ENCODE measurements around the gene SEC16B.
A peak's percentile ranks its signal among the peaks of the same experiment; 100 is the strongest.

The SEC16B gene

DNA sequence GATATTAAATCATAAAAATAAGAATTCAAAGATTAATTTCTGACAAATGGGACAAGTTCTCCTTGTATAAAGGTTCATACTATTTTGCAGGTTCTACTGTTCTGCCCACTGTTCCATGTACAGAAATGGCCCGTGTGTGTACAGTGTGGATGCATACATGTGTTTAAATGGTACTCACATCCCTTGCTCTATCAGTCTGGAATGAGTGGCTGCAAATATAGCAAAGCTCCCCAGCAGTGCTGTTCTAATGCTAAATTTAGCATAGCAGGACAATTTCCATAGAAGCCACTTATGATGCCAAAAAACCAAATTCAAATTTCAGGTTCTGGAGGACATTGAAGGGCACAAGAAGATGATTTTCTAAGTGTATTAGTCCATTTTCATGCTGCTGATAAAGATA, 9.4 kb upstream of the SEC16B start:
- DNase-seq (ENCODE audit: low read depth): no peak

DNA sequence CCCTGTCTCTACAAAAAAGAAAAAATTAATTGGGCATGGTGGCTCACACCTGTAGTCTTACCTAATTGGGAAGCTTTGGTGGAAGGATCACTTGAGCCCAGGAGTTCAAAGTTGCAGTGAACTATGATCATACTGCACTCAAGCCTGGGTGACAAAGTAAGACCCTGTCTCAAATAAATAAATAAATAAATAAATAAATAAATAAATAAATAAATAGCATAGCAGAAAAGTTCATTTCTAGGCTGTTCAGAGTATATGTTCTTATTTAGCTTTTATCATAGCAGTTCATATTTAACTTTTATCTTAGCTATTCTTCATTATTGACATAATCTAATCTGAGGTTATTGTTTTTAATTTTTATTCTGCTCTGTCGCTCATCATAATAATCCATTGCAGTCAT, 8.7 kb upstream of the SEC16B start:
- no peak for DNase-seq (ENCODE audit: low read depth)

DNA sequence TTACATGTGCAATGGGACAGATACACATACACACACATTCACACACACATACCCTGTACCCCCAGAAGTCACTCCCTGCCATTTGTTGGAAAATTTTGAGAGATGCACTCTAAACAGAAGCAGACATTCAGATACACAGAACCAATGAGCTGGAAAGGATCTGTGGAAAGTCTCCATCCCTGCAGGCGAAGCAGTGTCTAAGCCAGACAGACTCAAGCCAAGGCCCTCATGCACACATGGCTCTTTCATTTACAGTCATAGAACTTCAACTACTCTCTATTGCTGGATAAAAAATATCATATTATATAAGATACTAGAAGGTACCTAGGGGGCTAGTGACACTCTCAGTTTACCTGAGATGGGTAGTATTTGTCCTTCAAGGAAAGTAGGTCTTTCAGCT, 7.3 kb upstream of the SEC16B start:
- no peak for DNase-seq (ENCODE audit: low read depth)

DNA sequence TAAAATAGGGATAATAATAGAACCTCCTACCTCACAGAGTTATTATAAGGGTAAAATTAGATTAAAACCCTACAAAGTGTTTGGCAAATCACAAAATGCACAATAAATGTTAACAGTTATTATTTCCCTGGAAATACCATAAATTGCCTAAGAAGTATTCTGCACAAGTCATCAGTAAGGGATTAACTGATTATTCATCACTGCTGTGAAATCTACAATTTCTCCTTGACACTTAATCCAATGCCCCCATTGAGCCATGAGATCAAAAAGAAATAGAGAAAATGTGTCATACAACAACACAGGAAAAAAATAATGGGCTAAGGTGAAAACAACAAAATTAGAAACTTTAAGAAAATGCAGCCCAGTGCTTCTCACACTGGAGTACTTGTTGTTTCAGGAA, 6.7 kb upstream of the SEC16B start:
- no peak for DNase-seq (ENCODE audit: low read depth)

DNA sequence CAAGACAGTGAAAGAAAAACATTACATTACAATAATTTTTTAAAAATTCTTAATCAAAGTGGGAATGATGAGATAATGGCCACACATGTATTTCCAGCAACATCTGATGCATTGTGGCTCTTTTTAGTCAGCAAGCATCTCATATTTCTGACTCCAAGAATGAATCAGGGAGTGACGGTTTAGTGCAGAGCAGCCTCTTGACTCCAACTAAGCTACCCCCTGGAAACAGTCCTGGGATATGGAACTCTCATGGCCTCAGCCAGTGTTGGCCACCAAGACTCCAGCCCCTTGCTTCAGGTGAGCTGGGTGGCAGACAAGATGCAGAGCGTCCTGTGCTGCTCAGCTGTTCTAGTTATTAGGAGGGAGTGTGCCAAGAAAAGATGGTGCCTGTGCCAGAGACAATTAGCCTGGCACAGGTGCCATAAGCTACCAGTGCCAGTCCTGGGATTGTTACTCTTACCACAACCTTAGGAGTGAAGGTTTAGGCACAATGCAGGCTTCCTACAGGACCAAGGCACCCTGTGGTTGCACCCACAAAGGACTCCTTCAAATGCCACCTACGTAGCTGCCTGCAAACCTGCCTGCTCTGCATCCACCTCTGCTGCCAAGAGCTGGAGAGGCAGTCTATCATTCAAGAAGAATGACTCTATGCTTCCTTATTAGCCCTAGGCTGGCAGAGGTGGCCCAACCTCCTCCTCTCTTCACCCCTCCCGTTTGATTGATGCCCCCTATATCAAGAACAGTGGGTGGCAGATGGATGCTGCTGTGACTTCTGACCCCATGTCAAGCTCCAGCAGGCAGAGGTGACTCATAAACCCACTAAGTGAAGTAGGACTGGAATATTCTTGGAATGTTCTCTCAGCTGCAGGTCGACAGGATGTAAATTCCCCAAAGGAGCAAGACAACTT, 6.0 kb upstream of the SEC16B start:
- peak; percentile 60 for DNase-seq (ENCODE audit: low read depth)

DNA sequence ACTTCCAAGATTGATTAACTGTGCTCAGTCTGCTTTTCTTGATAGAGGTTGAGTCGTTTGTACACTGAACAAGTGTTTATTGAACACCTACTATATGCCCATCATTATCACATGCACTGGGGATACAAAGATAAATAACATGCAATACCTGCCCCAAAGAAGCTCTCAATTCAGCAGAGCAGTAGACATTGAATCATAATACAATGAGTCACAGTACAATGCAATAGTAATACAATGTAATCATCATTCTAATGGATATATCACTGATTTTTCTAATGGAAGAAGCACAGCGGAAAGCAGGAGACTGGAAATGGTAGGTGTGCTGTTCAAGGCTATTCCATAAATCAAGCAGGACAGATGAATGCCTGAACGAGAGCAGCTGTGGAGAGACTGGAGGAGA, 3.7 kb upstream of the SEC16B start:
- DNase-seq (ENCODE audit: low read depth): no peak

DNA sequence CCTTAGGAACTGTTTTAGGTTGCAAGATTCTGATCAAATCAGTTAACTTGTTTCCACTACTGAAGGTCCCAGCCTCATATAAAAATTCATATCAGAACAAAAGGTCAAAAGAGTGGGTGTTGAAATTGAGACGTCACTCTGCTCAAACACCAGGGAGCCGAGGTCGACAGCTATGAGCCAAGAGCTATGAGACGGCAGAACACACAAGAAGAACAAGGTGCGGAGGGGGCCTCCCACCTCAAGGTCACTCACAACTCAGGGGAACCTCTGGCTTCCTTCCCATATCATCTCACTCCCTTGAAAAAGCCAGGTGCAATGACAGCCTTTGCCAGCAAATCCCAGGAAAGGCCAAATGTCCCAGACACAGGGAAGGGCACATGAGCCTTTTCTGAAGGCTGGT, 749 bp downstream of the SEC16B start:
- no peak for DNase-seq (ENCODE audit: low read depth)

DNA sequence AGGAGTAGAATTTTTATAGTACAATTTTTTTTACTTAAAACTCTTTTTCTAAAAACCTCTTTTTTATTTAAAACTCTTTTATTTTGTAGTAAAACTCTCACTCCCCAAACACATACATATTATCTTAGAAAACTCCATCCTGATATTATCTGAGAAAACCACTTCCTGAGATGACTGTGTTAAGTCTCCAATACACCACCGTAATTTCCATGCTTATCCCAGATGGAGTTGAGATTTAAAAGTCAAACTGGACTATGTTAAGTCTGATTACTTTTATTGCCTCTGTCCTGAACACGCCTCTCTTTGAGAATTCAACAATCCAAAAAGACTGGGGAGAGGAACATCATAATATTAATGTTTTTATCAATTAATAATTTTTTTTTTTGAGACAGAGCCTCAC, 3.7 kb downstream of the SEC16B start:
- no peak for DNase-seq (ENCODE audit: low read depth)

DNA sequence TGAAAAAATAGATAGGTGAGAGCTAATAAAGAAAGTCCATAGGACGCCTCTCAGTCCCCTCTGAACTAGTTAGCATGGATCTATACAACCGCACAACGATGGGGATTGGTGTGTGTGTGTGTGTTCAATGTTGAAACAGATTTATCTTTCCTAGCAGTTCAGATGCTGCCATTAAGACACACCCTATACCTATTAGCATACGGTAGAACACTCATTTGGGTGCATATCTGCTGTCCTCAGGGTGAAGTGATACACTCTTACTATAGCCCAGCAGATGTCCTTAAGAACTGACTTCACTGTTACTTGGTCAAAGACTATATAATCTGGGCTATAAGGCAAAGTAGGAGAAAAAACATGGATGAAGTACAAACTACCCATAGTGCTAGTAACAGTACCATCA, 4.6 kb downstream of the SEC16B start:
- no peak for DNase-seq (ENCODE audit: low read depth)

DNA sequence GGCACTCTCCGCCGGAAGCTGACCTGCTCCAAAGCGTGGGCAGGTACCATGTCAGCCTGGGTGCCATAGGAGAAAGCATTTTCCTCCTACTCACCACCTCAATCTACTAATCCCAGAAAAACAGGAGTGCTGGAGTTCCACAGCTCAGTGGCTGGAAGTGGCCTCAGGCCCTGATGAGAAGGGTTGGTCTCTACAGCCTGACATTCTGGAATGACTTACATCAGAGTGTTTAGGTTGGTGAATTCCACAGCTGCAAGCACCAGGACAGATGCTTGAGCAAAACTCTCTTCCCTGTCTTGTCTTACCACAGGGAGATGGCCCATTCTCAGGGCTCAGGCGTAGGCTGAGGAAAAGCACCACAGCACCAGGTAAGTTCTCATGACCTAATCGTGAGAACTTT, 5.5 kb downstream of the SEC16B start:
- no peak for DNase-seq (ENCODE audit: low read depth)

DNA sequence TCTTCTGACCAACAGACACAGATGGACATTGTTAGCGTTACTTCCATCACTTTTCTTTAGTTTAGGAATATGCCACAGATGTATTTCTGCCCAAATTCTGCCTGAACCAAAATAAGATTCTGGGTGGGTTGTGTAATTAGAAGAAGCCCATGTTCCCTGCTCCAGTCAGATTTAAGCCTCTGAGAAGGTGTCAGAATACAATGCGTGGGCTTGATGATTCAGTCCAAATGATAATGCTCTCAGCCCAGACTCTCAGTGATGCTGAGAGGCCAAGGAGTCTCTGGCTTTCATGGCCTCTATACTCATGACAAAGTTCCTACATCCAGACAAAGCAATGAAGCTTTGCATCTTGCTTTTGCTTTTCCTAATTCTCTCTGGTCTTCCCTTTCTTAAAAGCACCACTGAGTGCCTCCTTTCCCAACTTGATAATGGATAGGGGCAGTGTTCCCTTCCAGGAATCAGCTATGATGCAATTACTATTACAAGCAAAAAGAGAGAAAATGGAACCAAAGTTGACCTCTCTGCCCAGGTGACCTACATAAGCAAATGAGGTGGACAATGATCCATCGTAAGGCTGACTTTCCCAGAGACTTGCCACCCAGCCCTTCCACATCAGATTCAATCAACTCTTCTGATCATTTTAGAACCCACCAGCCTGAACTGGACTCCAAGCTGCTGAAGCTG, 8.8 kb downstream of the SEC16B start:
- no peak for DNase-seq (ENCODE audit: low read depth)

DNA sequence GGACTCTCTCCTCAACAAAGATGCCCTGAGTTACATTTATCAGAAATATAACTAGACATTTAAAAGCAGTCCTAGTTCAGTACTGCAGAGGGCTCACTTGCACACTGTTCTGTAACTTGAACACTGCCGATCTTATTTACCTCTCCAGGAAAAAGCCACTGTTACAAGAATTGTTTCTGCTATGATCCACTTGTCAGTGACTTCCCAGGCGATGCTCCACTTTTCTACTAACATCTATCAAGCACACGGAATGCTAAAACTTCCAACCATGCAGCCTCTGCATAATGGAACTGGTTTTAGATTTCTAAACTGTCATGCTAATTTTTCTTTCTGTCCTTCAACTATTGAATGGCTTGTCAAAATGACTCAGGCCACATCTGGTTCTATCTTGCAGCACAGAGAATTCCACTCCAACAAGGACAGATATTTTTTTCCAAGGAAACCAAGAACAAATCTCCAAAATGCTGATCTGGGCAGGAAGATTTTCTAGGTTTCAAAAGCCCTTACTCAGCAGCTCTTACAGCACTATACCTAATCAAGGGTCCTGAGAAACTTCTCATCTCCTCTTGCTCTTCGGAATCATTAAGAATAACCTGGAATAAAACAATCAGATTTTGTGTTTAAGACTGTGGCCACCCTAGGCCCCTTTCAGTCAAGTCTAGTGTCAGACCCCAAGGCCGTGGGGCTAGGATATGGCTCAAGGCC, 9.9 kb downstream of the SEC16B start:
- DNase-seq (ENCODE audit: low read depth): no peak

DNA sequence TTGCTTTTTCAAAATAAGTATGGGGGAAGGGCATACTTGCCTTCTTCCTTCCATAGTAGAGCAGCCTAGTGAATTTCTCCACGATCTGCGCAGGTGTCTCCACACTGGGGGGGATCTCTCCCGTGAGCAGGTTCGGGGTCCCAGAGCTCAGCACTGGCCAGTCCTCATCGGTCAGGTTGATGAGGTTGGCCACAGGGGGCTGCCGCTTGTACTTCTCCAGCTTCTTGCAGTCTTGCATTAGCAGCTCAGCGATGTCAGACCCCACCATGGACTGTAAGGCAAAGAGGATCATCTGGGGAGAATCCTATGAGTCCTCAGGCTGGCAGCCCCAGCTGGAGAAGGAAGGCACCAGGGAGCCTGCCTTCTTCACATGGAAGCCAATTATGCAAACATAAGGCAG, 11.8 kb downstream of the SEC16B start:
- no peak for DNase-seq (ENCODE audit: low read depth)

DNA sequence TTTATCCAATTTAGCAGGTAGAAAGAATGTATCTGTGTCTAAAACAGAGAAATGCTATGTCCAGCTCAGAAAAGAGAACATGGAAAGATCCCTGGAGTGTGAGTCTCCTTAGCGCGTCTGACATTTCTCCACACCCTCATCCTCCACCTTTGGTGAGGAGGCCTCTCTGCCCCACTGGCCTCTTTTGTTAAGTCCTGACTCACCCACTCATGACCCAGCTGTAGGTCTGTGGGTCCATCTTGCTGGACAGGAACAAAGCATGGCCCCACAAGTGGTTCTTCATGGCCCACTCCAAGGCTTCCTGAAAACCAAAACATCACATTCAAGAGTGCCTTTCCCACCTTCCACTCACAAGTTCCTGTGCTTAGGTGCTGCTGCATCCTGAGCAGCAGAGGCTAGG, 15.8 kb downstream of the SEC16B start:
- DNase-seq (ENCODE audit: low read depth): no peak

DNA sequence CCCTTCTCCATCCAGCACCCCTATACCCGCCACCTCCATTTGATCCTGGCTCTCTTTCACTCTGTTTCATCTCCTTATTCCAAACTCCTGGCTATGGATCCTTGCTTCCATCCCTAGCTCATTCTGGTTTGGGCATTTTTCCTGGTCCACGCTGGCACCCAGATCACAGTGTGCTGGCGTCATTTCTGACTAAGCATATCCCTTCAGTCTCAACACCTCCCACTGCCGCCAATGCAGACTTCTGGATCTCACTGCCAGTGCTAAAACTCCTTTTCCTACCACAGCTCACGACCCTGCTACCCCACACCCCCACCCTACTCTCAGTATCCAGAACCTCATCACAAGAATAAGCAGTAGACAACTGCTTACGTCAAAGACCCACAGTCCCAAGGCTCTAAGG, 16.3 kb downstream of the SEC16B start:
- DNase-seq (ENCODE audit: low read depth): no peak

DNA sequence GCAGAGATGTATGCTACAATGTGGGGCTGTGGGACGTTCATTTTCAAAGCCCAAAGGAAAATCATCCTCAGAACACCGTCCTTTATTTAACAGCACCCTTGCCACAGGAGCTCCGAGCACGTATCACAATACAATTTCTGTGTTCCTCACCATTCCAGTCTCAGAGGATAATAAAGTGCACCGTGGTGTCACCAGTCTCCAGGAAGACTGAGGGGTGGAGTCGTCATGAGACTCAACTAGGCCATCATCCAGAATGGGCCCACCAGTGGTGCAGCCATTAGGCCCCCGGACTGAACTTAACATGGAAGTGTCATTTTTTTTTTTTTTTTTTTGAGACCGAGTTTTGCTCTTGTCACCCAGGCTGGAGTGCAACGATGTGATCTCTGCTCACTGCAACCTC, 17.2 kb downstream of the SEC16B start:
- no peak for DNase-seq (ENCODE audit: low read depth)

DNA sequence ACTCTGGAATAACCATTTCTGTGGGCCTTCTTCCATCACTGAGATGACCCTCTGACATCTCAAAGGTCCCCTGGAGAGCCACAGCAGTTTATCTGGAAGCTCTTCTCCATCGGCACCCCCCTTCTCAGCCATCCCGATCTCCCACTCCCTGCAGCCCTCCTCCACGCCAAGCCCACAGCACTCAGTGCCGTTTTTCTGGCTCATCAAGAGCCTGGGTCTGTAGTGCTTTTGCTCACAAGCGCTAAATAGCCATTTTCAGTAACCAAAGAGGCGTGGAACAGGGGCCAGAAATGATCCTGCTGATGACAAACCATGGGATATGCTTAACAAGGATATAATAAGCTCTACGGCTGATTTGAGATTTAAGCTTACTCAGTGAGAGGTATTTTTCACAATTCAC, 17.6 kb downstream of the SEC16B start:
- no peak for DNase-seq (ENCODE audit: low read depth)

DNA sequence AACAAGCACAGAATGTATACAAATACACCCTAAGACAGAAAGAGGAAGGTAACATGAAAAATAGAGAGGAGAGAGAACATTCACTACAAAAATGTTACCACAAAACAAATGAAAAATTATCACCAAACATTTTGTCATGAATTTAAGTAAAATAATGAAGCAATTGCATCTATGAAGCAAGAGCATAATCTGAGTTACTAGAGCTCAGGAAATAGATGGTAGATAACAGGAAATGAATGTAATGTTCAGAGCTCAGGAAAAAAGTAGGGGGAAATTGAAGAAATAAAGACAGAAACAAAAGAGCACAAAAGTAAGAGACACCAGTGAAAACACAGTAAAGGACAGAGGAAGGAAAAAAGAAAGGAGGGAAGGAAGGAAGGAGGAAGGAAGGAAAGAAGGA, 19.4 kb downstream of the SEC16B start:
- no peak for DNase-seq (ENCODE audit: low read depth)

DNA sequence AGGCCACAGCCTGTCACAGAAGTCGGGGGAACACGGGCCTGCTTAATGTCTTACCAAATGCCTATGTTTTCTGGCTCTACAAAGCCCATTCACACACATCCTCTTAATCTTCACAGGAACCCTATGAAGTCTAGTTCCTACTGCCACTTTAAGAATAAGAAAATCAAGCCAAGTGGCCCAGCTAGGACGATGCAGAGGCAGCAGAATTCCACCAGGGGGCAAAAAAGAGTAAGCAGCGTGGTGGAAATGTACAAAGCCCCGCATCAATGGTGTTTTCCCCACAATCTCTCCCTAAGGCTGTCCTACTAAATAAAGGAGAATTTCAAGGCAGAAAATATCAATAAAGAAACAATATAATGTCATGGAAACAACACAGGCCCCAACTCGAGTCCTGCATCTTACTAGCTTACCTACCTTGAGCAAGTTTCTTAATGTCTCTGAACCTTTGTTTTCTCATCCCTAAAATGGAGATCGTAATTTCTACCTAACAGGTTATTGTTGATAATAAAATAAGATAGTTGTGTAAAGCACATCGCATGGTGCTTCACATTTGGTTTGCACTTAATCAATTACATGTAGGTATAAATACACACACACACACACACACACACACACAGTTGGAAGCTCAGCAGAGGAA, 21.4 kb downstream of the SEC16B start:
- DNase-seq (ENCODE audit: low read depth): no peak

DNA sequence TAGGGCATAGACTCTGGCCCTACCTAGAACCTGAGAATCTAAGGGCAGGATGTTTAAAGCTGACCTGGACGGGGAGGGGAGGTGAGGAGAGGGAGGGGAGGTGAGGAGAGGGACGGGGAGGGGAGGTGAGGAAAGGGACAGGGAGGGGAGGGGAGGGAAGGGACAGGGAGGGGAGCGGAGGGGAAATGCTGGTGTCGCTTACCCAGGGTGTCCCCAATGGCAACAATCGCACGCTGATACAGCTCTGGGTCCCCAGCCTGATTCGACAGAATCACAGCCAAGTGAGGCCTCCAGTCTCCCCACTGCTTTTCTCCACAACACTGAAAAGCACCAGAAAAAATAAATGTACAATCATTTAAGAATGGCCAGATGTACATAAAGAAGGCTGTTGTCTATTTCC, 22.2 kb downstream of the SEC16B start:
- DNase-seq (ENCODE audit: low read depth): no peak

DNA sequence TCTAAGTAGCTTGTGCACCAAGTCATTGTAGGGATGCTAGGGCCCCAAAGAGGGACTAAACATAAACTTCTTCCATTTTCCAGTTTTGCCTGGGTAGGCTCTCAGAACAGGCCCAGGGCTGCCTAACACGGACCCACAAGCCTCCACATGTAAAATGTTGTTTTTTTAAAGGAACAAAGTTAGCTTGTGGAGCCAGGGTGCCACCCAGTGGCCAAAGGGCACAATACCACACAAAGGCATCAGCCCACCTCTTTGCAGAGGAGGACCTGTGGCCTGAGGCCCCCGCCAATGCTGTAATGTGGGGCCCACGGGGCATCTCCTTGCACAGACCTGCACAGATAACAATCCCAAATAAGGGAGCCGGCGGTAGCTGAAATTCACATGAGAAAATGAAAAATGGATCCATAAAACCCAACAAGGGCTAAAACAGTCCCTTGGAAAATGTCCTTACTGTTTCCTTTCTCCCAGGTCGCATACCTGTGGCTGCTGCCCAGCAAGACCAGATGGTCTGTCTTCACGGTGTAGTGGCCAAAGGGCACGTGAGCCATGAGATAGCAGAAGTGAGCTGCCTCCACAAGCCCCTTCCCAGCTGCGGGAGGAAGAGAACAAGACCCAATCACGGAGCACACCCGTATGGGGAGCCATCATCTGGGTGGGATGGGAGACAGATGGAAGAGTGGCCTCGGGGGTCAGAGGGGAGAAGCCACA, 23.8 kb downstream of the SEC16B start:
- no peak for DNase-seq (ENCODE audit: low read depth)
